ENCODE results near the gene LDLRAD3.

Gene LDLRAD3

DNA sequence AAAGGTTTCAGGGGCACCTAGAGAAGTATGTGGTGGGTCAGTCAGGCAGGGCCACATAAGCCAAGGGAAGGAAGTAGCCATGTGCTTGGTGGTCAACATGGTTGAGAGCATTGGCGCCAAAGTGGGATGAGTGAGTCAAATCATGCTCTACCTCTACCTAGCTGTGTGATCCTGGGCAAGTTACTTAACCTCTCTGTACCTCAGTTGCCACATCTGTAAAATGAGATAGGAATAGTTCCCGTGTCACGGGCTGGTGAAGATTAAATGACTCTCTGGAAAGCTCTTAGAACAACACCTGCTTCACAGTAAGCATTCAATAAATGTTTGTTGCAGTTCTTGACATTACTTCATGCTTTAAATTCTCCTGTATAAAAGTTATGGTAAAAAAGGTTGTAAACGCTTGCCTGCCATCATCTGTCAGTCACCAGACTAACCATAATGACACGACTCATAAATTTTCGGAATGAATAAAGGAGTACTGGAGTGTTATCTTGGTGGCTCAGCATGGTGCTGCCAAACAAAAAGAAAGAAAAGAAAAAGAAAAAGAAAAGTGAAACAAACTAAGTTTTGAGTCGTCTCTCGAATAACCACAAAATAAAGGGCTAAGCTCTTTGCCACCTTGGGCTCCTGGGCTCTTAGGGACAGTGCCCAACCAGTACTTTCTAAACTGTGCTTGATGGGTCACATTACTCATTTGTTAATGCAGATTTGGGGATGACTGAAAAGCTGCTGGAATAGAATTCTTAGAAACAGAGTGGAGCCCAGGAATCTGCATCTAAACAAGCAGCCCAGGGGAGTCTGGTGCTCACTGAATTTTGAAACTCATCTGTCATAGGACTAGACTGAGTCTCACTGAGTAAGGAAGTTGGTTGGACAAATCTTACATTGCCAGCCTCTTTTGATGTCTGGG lies 107.6 kb downstream of the LDLRAD3 start:
- peak; percentile 27 for DNase-seq

DNA sequence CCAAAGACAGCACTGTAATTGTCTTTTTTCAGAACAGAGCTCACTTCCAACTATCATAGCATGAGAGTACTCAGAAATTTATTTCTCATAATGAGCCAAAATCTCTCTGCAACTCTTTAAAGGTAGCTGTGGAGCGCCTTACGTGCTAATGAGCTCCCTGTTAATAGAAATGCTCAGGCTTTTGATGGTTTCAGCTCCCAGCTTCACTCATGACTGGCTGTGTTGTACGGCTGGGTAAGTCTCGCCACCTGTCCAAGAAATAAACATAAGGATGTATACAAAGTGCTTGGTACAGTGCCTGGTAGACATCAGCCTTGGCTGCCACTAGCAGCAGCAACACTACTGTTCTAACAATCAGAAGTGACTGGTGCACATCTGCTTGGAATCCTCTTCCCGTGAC lies 109.4 kb downstream of the LDLRAD3 start:
- DNase-seq = no peak

DNA sequence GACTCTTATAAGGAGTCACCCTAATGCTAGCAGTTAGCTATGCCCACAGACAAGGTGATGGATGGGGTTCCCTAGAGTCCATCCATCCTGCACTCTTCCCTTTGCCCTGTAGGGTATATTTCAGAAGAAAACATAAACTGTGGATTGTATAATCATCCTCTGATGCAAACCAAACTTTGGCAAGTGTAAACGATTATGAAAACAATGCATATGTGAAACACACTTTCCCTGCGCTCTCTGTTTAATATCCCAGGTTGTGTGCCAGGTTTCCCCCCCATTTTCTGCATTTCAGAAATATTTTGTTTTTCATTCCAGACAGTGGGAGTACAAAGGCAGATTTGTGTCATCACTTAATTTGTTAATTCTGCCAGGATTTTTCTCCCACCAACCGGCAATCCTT lies 110.0 kb downstream of the LDLRAD3 start:
- no peak for DNase-seq

DNA sequence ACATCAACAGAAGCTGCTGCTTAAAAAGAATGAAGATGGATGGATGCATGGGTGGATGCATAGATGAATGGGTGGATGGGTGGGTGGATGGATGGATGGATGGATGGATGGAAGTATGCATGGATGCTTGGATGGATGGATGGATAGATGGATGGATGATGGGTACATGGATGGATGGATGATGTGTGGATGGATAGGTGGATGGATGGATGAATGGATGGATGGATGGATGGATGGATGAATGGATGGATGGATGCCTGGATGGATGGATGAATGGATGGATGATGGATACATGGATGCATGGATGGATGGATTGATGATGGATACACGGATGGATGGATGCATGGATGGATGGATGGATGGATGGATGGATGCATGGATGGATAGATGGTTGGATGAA lies 110.8 kb downstream of the LDLRAD3 start:
- no peak for DNase-seq

DNA sequence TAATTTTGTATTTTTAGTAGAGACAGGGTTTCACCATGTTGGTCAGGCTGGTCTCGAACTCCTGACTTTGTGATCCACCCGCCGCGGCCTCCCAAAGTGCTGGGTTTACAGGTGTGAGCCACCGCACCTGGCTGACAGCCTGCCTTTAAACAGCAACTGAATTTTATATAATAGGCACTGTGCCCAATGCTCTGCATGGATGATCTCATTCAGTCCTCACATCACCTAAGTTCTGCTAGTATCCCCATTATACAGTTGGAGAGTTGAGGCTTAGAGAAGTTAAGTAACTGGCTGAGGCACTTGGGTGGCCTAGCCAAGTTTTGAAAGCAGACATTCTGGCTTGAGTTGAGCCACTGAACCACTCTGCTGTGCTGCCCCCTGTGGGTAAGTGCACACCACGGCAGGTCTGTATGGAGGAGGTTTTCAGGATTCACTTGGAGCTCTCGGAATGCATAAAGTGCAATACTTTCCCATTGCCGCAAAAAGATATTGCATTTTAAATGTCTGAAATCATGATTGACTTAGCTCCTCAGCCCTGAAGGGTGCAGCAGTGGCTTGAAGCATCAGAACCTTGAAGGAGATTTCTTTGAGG lies 112.4 kb downstream of the LDLRAD3 start:
- DNase-seq = peak; percentile 53

DNA sequence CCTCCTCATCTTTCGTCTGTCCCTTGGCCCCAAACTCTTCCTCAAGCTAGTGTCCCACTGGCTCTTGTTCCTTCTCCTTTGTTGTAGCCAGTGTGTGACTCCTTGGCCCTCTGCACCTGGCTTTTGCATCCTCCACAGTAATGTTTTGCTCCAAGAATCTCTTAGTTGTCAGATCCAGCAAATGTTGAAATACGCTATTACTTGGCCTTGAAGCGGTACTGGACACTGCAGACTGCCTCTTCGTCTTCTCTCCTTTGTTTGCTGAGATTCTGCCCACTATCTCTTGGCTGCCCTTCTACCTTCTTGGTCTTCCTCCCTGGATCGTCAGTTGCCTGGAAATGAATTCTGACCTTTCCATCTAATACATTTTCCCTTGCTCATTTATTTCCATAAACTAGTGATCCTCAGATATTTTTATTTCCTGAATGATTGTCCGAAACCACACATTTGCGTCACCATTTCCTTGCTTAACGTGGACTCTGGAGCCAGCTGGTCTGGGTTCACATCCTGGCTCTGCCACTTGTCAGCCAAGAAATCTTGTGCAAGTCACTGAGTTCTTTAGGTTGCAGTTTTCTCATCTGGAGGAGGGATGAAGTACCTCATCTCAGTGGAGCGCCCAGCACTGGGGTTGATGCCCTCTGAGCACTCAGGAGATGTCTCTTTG lies 113.6 kb downstream of the LDLRAD3 start:
- no peak for DNase-seq

DNA sequence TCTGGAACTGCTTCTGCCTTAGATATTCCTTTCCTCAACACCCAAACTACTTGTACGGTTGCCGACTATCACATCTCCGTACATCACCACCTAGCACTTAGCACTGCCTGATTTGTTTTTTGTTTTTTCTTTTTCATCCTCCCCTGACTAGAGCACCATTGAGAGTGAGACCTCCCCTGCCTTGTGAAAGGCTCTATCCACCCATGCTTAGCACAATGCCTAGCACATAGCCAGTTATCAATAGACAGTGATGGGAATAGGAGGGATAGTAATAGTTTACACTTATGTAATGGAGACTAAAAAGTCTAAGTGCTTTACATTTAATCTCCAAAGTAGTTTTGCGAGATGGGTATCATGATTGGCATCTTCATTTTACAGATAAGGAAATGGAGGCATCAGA lies 115.8 kb downstream of the LDLRAD3 start:
- DNase-seq = no peak

DNA sequence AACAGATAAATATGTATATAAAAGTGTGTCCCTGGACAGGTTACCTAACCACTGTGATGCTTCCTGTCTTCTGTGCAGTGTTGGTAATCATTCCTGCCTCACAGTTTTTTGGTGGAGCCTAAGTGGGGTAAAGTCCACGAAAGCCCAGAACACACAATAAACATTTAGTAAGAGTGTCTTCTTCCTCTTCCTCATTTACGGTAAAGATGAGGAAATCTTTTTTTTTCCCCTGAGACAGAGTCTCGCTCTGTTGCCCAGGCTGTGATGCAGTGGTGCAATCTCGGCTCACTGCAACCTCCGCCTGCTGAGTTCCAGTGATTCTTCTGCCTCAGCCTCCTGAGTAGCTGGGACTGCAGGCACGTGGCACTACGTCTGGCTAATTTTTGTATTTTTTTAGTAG lies 117.1 kb downstream of the LDLRAD3 start:
- no peak for DNase-seq

DNA sequence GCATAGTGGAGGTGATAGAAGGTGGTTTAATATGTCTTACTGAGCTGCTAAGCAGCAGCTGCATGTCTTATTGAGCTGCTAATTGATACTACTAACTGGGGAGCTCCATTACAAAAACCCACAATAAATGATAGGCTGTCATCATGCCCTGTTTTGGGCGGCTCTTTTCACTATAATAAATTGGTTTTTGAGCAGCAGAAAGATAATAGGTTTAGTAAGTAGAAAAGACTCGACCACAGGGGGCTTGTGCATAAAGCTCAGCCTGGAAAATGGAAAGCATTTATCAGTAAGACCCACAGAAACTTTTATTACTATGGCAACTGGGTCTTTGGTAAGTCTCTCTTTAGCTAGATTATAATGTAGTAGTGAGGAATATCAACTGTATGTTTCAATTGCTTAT lies 117.6 kb downstream of the LDLRAD3 start:
- no peak for DNase-seq

DNA sequence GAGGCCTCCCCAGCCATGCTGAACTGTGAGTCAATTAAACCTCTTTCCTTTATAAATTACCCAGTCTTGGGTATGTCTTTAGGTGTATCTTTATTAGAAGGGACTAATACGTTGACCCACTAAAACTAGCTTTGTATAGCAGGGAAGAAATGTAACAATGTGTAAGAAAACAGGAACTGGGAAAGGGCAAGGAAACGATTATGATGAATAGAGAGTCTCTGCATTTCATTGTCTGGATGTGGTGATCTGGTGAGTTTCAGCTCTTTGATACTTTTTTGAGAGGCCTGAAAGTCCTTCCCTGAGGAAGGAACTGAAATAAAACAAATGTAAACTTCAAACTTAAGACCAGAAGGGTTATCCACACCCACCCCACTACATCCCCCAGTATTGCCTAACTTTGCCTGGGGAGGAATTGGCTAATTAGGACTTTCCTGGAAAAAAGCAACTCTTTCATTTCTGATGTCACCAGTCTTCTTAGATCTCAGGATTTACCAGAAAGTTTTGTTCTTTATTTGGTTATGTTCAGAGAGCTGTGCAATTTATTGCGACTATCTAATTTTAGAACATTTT lies 119.0 kb downstream of the LDLRAD3 start:
- DNase-seq = no peak

DNA sequence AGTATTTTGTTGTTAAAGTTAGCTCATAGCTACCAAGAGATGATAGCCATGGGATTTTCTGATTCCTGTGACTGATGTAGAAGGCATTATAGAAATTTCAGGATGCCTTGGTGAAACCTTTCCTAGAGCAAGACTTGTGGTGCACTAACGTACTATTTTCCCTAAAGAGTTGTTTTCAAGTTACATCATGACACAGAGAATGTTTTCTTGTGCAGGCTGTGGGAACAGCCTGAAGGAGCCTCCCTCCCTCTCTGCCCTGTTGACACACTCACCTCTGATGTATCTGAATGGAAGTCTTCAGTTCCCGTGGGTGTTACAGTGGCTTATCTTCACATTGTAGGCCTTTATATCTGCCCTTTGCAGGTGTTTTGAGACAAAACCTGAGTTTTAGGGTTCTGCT lies 121.6 kb downstream of the LDLRAD3 start:
- DNase-seq = peak; percentile 49

DNA sequence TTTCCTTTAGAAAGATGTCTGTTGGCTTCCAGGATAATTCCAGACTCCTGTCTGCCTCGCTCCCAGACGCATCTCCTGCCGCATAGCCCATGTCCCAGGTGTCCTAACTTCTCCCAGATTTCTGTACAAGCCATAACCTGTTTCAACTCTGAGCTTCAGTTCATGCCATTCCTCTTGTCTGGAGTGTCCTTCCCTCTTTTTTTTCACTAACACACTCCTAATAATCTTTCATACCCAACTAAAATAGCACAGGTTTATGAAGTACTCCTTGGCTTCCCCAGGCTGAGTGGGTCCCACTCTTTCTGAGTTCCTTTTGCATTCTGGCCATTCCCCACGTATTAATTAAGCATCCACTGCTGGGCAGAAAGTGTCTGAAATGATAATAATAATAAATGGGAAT lies 123.0 kb downstream of the LDLRAD3 start:
- DNase-seq = no peak

DNA sequence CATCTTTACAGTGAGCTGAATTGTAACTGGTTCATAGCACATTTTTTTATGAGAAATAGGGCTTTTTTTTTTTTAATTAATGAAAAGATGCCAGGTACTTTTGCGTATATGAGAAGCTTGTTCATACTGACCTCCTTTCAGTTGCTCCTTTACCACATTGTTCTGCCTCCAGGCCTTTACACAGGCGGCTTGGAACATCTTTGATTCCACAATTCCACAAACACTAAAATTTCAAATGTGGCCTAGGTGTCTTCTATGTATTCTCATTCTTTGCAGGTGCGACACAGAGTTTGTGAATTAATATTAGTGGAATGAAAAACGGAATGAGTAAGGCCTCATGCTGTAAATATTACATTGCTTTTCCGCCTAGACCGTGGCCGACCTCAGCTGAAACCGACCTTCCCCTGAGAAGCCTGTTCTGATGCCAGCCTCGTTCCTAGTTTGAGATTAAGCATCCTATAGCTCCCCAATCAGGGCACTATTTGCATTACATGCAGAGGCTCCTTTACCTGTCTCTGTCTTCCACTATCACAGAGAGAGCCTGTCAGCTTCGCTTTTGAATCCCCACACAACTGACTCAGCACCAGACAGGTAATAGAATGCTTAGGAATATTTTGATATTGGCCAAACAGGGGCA lies 125.8 kb downstream of the LDLRAD3 start:
- DNase-seq = no peak

DNA sequence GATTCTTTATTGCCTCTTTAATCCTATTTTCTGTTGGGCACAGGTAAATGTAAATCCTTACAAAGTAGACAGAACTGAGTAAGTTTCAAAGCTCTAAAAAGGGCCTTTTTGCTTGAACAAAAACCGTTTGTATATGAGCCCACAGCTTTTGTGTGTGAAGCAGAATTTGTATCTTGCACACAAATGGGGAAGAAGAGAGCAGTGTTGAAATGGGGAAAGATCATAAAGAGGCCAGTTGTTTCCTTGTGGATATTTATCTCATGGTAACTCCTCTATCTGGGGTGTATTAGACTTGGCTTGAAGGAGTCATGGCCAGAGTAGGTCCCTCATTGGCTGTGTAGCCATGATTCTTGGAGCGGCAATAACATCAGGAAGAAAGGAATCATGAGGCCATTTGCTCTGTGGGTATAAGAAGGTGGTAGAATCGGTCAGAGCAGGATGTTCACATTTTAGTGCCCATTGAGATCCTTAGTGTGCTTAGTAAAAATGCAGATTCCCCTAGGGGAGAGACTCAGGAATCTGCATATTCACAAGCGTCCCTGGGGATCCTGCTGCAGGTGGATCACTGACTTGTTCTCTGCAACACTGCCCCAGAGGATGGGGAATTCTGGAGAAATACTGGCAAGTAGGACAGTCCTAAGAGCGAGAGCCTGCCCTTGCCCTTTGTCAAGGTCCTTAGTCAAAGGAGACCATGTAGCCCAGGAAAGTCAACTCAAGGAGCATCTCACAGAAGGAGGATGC lies 126.5 kb downstream of the LDLRAD3 start:
- DNase-seq = no peak

DNA sequence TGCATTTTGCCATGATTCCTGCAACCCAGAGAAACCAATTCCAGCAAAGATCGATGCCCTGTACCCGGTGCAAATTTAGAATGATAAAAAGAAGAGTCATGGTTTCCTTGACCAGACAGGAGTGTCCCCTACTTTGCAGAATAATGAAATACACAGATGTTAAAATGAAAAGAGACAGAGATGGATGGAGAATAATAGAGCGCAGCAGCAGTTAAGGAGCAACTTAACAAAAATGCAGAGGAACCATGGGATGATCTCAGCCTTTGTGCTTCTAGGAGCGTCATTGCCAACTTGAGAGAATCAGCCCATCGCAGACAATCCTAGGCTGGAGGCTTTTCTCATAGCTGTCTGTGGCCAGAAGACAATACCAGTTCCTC lies 127.1 kb downstream of the LDLRAD3 start:
- DNase-seq = no peak

DNA sequence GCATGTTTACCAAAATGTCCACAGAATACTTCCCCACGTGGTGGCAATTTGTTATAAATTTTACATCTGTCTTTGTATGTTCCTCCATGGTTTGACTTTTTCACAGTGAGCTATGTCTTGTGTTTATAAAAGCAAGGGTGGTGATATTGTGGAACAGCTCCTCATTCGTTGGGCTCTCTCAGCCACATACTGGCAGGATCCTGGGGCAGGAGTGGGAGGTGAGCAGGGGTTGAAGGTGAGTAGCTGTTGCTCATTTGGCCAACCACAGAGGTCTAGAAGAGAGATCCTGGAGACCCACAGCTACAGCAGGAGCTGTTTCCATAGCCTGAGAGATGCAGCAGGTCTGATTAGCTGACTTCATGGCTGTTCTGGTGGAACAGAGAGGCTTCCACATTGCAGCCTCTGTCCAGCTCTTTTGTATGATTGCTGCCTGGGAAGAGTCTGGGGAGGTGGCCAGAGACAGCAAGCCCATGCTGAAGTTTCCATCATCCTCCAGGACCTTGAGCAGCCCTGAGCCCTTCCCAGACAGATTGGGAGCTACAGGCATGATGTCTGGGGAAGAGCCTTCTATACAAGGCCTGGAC lies 128.1 kb downstream of the LDLRAD3 start:
- DNase-seq = no peak

DNA sequence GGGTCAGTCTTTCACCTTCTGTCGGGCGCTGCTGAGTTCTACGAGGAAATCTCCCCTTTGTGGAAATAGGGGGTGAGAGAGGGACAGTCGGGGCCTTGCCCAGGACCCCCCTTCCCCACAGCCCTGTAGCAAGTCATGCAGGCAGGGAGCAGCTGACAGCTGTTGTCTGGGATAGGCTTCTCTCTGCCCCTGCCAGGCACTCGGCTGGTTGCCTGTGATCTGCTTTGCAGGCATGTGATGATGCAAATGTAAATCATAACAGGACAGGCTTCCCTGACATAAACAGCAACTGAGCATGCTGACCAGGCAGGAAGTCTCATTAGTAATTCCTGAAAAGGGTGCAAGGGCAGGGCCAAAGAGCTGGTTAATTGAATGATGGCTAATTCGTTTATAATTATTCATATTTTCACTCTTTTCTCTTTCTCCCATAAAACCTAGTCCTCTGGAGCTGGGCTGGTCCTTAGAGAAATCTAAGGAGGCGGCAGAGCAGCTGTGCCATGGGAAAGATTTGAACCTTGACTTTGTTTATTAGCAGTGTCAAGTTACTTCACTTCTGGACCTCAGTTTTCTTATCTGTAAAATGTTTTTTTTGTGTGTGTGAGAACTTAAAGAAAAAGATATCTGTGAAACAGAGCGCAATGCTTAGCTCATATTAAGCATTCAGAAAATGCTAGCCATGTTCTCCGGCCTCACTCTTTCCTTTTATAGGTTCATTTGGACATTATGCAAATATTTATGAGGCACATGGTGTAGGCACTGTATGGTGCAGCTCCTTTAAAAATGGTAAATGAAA lies 129.7 kb downstream of the LDLRAD3 start:
- DNase-seq = peak; percentile 42

DNA sequence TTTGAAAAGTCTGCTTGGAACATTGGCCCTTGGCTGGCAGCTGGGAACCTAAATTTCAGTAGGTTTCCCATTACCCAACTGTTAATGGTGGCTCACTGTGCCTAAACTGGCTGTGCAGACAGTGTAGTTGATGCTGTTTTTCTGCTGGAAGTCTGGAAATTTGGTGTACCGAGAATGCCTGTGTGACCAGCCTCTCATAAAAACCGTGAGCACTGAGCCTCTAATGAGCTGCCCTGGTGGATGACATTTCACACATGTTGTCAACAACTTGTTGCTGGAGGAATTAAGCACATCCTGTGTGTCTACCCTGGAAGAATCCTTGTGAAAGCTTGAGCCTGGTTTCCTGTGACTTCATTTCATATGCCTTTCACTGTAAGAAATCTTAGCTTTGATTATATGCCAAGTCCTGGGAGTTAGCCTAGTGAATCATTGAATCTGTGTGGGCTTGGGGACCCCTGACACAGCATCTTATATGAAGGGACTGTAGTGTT lies 131.1 kb downstream of the LDLRAD3 start:
- DNase-seq = no peak

DNA sequence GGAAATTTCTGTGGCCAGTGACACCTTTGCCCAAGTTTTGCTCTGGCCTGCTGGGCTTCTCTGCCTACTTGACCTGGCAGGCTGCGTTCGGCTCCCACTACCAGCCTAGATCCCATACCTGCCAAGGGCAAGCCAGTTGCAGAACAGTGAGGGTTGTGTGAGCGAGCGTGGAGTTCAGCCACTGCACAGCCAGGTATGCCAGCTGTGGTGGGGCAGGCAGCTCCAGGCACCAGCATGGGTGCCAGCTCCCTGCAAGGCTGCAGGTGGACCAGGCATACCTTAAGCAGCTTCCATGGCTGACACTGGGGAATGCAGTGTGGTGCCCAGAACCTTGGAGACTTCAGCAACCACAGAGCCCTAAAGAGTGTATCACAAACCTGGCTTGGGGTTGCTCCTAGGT lies 133.5 kb downstream of the LDLRAD3 start:
- DNase-seq = no peak

DNA sequence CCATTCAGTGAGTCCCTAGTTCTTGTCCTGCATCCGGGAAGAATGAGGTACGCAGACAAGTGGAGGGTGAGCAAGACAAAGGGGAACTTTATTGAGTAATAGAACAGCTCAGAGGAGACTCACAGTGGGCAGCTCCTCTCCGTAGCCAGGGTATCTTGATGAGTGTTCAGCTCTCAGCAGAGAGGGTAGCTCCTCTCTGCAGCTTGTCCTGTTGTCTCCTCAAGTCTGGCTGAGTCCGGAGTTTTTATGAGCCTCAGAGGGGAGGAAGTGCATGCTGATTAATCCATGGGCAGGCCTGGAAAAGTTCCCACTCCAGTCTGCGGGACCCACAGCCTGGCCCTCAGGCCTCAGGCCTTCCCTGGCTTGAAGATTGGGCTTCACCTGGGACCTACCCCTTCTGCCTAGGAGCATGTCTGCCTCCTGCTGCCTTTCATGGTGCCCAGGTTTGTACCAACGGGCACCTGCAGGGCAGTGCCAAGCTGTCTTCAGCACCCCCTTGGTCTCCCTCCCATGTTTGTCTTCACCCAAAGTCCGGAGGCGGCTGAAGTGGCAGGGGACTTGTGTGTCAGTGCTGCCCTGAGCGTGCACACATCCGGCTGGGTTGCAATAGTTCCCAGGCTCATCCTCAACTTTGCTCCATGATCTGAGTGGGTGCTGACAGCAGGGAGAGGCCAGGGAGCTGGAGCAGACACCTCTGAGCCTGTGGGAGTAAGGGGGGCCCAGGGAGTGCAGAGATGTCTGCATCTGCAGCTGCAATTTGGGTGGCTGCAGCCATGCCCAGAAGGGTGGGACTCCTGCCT lies 134.2 kb downstream of the LDLRAD3 start:
- DNase-seq = no peak

Measured in hematopoietic multipotent progenitor cell treated with erythropoietin and hydrocortisone succinate and interleukin-3 and kit ligand, for 8 days (in vitro differentiated cells).